ENCODE results near the gene LMTK2.
"Not testable (repeated sequence)": the region's sequence is repeated elsewhere in the genome, so short reads cannot be mapped to it uniquely, and the experiment has no call there.

- TF ChIP-seq EZH2phosphoT487 (conservative IDR thresholded peaks at IDR 0.05; ENCODE audit: low read length); CTCF (IDR thresholded peaks at IDR 0.05; ENCODE audit: insufficient read depth, low read length, poor library complexity, severe bottlenecking): not testable (repeated sequence)
Observed at GRCh38 chr7:98121388-98121787, 14.7 kb downstream of the LMTK2 start.

Measured in SU-DHL-6 (cell line).